Right lobe of liver (tissue), 4 donors: ENCODE measurements around the gene ZMYM1.

ENCODE experiments used
- POLR2A ChIP-seq: fragments of 450-650 bp; IDR thresholded peaks from one replicate; pipeline ENCODE4 v1.6.1; 2017; ENCODE audit warnings: antibody characterized with exemption, mild to moderate bottlenecking
- TF ChIP-seq, protein P1 (sequence below), 4 donors: fragments of 200-600 bp in 3 of 4; fragments of 450-650 bp in 1 of 4; IDR thresholded peaks; one replicate each; pipeline versions ENCODE4 v1.5.1 to v1.8.0; 2016 to 2022; ENCODE audit warnings: antibody characterized with exemption in 4 of 4, mild to moderate bottlenecking in 2 of 4
- donor health status: DM: no; HTN: no; CAD: no.
- donor health status: DM: no; HTN: no; CAD: no.
- donor health status: DM: no; HTN: yes; CAD: no.

DNA sequence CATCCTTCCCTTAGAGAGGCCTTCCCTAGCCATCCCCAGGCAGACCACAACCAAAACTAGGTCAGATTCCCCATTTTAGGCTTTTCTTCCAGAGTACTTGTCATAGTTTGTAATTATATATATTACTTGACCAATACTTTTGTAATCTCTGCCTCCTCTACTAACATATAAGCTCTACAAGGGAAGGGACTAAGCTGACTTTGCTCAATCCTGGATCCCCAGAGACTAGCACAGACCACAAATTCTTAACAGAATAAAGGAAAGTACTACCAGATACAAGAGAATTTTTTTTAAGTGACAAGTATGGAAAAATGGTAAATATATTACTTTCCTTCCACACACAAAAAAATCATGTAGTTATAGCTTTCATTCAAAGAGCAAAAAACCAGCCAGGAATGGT lies 49.4 kb upstream of the ZMYM1 start:
- TF ChIP-seq, protein P1, sequence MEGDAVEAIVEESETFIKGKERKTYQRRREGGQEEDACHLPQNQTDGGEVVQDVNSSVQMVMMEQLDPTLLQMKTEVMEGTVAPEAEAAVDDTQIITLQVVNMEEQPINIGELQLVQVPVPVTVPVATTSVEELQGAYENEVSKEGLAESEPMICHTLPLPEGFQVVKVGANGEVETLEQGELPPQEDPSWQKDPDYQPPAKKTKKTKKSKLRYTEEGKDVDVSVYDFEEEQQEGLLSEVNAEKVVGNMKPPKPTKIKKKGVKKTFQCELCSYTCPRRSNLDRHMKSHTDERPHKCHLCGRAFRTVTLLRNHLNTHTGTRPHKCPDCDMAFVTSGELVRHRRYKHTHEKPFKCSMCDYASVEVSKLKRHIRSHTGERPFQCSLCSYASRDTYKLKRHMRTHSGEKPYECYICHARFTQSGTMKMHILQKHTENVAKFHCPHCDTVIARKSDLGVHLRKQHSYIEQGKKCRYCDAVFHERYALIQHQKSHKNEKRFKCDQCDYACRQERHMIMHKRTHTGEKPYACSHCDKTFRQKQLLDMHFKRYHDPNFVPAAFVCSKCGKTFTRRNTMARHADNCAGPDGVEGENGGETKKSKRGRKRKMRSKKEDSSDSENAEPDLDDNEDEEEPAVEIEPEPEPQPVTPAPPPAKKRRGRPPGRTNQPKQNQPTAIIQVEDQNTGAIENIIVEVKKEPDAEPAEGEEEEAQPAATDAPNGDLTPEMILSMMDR (IDR thresholded peaks at IDR 0.05), result no peak
- TF ChIP-seq POLR2A, result no peak
